ENCODE data around the gene C1QTNF8.
"Not testable (repeated sequence)": the region's sequence is repeated elsewhere in the genome, so short reads cannot be mapped to it uniquely, and the experiment has no call there.

The C1QTNF8 gene

DNA sequence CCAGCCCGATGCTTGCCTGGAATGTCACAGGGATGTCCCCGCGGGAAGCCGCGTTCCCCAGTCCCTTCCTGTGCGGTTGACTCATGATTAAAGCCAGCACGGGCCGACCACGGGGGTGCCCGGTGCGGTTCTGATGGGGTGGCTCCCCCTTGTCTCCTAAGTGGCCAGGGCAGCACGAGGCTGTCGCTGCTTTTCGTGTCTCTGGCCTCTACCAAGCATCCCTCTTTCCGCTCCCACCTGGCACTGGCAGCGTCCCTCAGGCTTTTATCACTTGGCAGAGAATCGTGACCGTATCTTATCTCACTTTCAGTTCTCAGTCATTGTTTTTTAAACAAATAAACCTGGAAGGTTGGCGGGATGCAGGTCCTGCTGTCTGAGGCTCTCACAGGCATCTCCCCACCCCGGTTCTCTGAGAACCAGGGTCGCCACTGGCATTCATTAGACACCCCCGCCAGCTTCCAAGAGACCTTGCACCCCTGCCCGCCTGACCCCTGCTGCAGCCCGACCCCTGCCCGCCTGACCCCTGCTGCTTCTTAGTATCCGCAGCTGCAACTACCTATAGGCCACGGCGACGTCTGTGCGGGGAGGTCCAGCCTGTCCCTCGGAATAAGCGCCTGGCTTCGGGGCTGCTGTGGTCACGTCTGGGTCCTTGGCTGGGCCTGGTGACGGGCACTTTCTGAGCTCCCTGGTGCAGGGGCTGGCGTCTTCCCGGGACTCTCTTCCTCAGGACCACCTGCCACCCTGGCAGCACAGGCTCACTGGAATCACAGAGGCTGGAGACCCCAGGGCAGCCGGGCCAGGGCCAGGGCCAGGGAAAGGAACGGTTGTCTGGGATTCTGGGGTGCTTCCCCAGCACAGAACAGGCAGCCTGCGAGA lies 7.5 kb downstream of the C1QTNF8 start:
- Histone ChIP-seq H3K4me3 (ENCODE audit: low read depth, low read length) (no peak overlapping the region), H3K4me1 (ENCODE audit: control insufficient read depth, insufficient read depth, low read length) (no peaks in the 10 kb centered on the region), H3K36me3 (ENCODE audit: control insufficient read depth, insufficient read depth, low read length) (no peaks in the 10 kb centered on the region), H3K9ac (ENCODE audit: low read depth, low read length) (no peak overlapping the region), H3K27me3 (ENCODE audit: control insufficient read depth, insufficient read depth, low read length) (no peaks in the 10 kb centered on the region), H3K9me3 (ENCODE audit: control insufficient read depth, insufficient read depth, low read length) (no peaks in the 10 kb centered on the region)

DNA sequence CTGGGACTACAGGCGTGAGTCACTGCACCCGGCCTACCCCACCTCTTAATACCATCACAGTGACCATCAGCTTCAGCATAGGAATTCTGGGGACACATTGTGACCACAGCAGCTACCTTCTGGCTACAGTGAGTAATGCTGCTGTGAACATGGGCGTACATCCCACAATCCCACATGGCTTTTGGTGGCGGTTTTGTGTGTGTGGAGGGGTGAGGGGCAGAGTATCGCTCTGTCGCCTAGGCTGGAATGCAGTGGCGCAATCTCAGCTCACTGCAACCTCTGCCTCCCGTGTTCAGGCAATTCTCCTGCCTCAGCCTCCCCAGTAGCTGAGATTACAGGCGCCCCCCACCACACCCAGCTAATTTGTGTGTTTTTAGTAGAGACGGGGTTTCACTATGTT lies 9.6 kb downstream of the C1QTNF8 start:
- not testable (repeated sequence) for H3K9me3 ChIP-seq (ENCODE audit: control insufficient read depth, insufficient read depth, low read length); H3K36me3 ChIP-seq (ENCODE audit: control insufficient read depth, insufficient read depth, low read length); H3K9ac ChIP-seq (ENCODE audit: low read depth, low read length); H3K27me3 ChIP-seq (ENCODE audit: control insufficient read depth, insufficient read depth, low read length); H3K4me3 ChIP-seq (ENCODE audit: low read depth, low read length); H3K4me1 ChIP-seq (ENCODE audit: control insufficient read depth, insufficient read depth, low read length)

DNA sequence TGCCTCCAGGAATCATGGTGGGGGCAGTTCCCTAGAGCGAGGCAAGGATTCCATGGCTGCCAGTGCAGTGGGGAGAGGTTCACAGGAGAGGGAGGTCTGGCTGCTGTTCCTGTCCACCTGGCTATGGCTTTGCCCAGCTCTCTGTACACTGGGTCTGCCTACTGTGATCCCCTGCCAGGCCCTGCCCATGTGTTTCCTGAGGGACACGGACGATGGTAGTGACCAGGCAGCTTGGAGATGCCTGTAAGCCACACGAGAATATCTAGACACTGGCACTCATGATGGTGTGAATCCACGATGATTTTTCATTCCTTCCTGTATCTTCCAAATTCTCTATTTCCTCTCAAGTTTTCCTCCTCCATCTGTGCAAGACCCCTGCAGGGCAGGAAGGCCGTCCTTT lies 11.1 kb downstream of the C1QTNF8 start:
- Histone ChIP-seq H3K36me3 (ENCODE audit: control insufficient read depth, insufficient read depth, low read length) (no peaks in the 10 kb centered on the region), H3K27me3 (ENCODE audit: control insufficient read depth, insufficient read depth, low read length) (no peaks in the 10 kb centered on the region), H3K9me3 (ENCODE audit: control insufficient read depth, insufficient read depth, low read length) (no peaks in the 10 kb centered on the region), H3K9ac (ENCODE audit: low read depth, low read length) (no peak overlapping the region), H3K4me1 (ENCODE audit: control insufficient read depth, insufficient read depth, low read length) (no peaks in the 10 kb centered on the region), H3K4me3 (ENCODE audit: low read depth, low read length) (no peak overlapping the region)

DNA sequence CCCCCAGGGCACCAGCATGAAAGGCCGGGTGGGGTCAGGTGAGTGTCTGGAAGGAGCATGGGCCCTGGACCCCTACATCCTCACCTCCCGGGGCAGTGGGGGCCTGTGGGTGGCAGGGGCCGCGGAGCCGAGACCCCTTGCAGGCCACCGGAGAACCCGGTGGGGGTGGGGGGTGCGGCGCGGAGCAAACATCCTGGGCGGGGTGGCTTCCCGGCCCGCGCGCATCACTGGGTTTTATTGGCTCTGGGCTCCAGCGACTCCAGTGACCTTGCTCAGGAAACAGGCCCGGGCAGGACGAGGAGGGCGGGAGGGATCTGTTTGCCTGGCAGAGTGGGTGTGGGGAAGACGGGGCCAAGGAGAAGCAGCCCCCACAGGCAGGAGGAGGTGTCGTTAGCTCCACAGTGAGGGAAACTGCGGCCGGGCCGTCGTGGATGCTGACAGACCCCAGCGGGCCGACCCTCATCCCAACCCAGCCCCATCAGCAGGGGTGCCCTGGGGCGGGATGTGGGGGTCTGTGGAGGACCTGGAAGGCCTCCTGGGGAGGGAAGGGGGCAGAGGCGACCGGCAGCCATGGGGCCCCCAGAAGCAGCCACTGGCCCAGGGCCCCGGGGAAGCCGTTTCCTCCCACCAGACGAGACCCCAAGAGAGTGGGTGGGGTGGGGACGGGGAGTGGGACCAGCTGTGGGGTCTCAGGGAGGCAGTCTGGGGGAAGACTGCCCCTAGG lies 12.9 kb downstream of the C1QTNF8 start:
- no peak overlapping the region for H3K4me3 ChIP-seq (ENCODE audit: low read depth, low read length)
- H3K27me3 ChIP-seq (ENCODE audit: control insufficient read depth, insufficient read depth, low read length) = no peaks in the 10 kb centered on the region
- H3K36me3 ChIP-seq (ENCODE audit: control insufficient read depth, insufficient read depth, low read length) = no peaks in the 10 kb centered on the region
- H3K9me3 ChIP-seq (ENCODE audit: control insufficient read depth, insufficient read depth, low read length) = no peaks in the 10 kb centered on the region
- no peaks in the 10 kb centered on the region for H3K4me1 ChIP-seq (ENCODE audit: control insufficient read depth, insufficient read depth, low read length)
- H3K9ac ChIP-seq (ENCODE audit: low read depth, low read length) = no peak overlapping the region

DNA sequence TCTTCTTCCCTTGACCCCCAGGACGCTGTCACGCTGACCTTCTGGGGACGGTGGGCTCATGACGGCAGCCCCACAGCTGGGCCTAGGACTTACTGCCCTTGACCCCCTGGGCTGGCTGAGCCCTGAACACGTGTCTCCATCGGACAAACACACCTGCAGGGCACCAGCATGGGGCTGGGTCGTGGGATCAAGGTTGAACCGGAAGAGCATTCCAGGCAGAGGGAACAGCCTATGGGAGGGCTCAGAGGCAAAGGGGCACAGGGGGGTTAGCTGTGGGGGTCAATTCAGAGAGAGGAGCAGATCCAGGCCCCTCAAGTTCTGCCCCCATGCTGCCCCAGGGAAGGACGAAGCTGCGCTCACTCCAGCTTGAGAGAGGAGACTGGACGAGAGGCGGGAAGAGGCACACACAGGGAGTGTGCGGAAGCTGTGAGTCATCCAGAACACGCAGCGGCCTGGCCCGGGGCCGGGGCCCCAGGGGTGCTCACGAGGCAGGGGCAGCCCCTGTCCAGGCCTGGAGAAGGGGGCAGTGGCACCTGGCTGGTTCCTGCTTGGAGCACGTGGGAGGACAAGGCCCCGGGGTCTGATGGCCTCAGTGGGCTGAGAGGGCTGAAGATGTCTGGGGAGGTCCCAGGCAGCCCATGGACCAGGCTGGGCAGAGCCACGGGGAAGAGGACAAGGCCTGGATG lies 13.6 kb downstream of the C1QTNF8 start:
- H3K9ac ChIP-seq (ENCODE audit: low read depth, low read length) = no peak overlapping the region
- no peaks in the 10 kb centered on the region for H3K27me3 ChIP-seq (ENCODE audit: control insufficient read depth, insufficient read depth, low read length)
- H3K36me3 ChIP-seq (ENCODE audit: control insufficient read depth, insufficient read depth, low read length) = no peaks in the 10 kb centered on the region
- no peak overlapping the region for H3K4me3 ChIP-seq (ENCODE audit: low read depth, low read length)
- no peaks in the 10 kb centered on the region for H3K4me1 ChIP-seq (ENCODE audit: control insufficient read depth, insufficient read depth, low read length)
- H3K9me3 ChIP-seq (ENCODE audit: control insufficient read depth, insufficient read depth, low read length) = no peaks in the 10 kb centered on the region

DNA sequence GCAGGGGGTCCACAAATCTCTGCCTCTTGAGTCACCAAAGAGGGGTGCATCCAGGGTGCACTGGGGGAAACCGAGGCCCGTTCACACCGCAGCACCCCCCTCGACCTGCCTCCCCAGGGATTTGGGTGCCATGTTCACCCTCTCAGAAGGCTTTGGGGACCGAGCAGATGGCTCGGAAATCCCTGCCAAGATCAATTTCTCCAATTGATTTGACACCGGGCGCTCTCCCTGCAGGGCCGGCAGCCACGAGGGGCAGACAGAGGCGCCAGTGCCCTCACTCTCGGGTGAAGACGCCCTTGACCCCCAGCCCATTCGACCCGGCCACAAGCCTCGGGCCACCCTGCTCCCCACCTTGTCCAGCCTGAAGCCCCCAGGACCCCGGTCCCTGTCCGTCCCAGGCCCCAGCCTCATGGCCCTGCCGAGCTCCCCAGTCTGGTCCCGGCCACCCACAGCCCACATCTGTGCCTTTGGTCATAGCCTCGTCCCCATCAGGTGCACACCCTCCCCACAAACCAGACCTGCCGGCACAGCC lies 14.2 kb downstream of the C1QTNF8 start:
- Histone ChIP-seq H3K9me3 (ENCODE audit: control insufficient read depth, insufficient read depth, low read length) (no peaks in the 10 kb centered on the region), H3K27me3 (ENCODE audit: control insufficient read depth, insufficient read depth, low read length) (no peaks in the 10 kb centered on the region), H3K4me3 (ENCODE audit: low read depth, low read length) (no peak overlapping the region), H3K4me1 (ENCODE audit: control insufficient read depth, insufficient read depth, low read length) (no peaks in the 10 kb centered on the region), H3K9ac (ENCODE audit: low read depth, low read length) (no peak overlapping the region), H3K36me3 (ENCODE audit: control insufficient read depth, insufficient read depth, low read length) (no peaks in the 10 kb centered on the region)

DNA sequence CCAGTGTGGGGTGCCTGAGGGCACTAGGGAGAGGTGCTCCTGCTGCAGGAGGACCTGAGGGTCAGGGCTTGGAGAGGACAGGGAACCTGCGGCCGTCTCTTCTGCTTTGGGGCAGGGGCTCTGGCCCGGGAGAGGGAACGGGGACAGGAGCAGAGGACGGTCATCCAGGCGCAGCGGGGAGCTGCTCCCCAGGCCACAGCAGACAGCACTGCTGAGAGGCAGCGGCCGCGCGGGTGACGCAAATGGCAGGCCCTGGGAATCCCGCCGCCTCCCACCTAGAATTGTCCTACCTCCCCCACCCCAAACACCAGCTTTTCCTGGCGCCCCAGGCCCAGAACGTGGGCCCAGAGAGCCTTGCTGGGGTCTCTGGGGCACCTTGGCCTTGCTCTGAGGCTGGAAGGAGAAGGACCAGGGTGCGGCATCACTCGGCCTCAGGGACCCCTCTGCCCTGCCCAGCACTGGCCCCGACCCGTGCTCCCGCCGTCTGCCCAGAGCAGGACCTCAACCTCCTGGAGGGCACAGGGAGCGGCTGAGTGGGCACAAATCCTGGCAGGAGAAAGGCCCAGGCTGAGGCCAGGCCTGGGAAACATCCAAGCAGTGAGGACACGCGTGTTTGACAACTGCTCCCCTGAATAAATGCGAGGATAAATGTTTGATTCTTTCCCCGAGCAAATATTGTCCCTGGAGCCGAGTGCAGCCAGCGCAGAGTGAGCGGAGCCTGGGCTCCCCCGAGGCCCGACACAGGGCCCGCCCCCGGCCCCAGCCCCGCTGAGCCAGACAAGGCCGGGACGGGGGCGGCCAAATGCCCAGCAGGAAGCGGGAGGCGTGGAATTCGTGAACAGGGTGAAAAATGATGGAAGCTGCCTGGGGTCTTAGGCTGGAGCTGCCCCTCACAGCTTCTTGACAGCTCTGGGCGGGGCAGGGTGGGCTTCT lies 15.0 kb downstream of the C1QTNF8 start:
- no peak overlapping the region for H3K4me3 ChIP-seq (ENCODE audit: low read depth, low read length)

DNA sequence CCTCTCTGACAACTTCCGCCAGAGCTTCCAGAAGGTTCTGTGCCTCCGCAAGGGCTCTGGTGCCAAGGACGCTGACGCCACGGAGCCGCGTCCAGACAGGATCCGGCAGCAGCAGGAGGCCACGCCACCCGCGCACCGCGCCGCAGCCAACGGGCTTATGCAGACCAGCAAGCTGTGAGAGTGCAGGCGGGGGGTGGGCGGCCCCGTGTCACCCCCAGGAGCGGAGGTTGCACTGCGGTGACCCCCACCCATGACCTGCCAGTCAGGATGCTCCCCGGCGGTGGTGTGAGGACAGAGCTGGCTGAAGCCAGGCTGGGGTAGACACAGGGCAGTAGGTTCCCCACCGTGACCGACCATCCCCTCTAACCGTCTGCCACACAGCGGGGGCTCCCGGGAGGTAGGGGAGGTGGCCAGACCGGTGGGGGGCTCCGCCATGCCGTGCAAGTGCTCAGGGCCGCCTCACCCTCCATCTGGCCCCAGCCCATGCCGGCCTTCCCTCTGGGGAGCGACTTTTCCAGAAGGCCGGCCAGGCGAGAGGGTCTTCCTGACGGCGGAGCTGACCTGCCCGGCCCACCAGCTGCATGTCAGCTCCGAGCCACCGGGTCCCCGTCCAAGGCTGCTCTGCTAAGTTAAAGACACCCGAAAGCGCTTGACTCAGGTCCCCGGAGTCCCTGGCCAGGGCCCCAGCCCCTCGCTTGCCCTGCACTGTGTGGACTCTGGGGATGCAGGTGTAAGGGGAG lies 16.1 kb downstream of the C1QTNF8 start:
- Histone ChIP-seq H3K27me3 (ENCODE audit: control insufficient read depth, insufficient read depth, low read length) (no peaks in the 10 kb centered on the region), H3K4me3 (ENCODE audit: low read depth, low read length) (no peak overlapping the region), H3K4me1 (ENCODE audit: control insufficient read depth, insufficient read depth, low read length) (no peaks in the 10 kb centered on the region), H3K36me3 (ENCODE audit: control insufficient read depth, insufficient read depth, low read length) (no peaks in the 10 kb centered on the region), H3K9me3 (ENCODE audit: control insufficient read depth, insufficient read depth, low read length) (no peaks in the 10 kb centered on the region), H3K9ac (ENCODE audit: low read depth, low read length) (no peak overlapping the region)

More for the DNA sequence above, 15.0 kb downstream of the C1QTNF8 start:
- Histone ChIP-seq H3K36me3 (ENCODE audit: control insufficient read depth, insufficient read depth, low read length) (no peaks in the 10 kb centered on the region), H3K9me3 (ENCODE audit: control insufficient read depth, insufficient read depth, low read length) (no peaks in the 10 kb centered on the region), H3K27me3 (ENCODE audit: control insufficient read depth, insufficient read depth, low read length) (no peaks in the 10 kb centered on the region), H3K4me1 (ENCODE audit: control insufficient read depth, insufficient read depth, low read length) (no peaks in the 10 kb centered on the region), H3K9ac (ENCODE audit: low read depth, low read length) (no peak overlapping the region)

DNA sequence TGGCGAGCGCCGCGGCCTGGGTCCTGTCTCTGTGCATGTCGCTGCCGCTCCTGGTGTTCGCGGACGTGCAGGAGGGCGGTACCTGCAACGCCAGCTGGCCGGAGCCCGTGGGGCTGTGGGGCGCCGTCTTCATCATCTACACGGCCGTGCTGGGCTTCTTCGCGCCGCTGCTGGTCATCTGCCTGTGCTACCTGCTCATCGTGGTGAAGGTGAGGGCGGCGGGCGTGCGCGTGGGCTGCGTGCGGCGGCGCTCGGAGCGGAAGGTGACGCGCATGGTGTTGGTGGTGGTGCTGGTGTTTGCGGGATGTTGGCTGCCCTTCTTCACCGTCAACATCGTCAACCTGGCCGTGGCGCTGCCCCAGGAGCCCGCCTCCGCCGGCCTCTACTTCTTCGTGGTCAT lies 16.7 kb downstream of the C1QTNF8 start:
- Histone ChIP-seq H3K27me3 (ENCODE audit: control insufficient read depth, insufficient read depth, low read length) (no peaks in the 10 kb centered on the region), H3K9ac (ENCODE audit: low read depth, low read length) (no peak overlapping the region), H3K36me3 (ENCODE audit: control insufficient read depth, insufficient read depth, low read length) (no peaks in the 10 kb centered on the region), H3K4me1 (ENCODE audit: control insufficient read depth, insufficient read depth, low read length) (no peaks in the 10 kb centered on the region), H3K9me3 (ENCODE audit: control insufficient read depth, insufficient read depth, low read length) (no peaks in the 10 kb centered on the region), H3K4me3 (ENCODE audit: low read depth, low read length) (no peak overlapping the region)

DNA sequence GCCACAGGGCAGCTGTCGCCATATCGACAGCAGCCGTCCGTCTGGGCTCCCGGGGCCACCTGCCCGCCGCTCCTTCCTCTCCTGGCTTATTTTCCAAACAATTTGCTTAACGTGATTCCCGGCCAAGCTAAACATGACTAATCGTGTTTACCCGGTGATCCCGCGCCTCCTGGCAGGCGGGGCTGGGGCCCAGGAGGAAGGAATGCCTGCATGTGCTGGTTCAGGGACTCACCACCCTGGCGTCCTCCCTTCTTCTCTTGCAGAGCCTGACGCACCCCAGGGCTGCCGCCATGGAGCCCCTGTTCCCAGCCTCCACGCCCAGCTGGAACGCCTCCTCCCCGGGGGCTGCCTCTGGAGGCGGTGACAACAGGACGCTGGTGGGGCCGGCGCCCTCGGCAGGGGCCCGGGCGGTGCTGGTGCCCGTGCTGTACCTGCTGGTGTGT lies 17.4 kb downstream of the C1QTNF8 start:
- Histone ChIP-seq H3K36me3 (ENCODE audit: control insufficient read depth, insufficient read depth, low read length) (no peaks in the 10 kb centered on the region), H3K4me1 (ENCODE audit: control insufficient read depth, insufficient read depth, low read length) (no peaks in the 10 kb centered on the region), H3K9ac (ENCODE audit: low read depth, low read length) (no peak overlapping the region), H3K9me3 (ENCODE audit: control insufficient read depth, insufficient read depth, low read length) (no peaks in the 10 kb centered on the region), H3K27me3 (ENCODE audit: control insufficient read depth, insufficient read depth, low read length) (no peaks in the 10 kb centered on the region), H3K4me3 (ENCODE audit: low read depth, low read length) (no peak overlapping the region)
